ENCODE measurements around the gene ARHGAP26.
"Not testable (repeated sequence)": the region's sequence is repeated elsewhere in the genome, so short reads cannot be mapped to it uniquely, and the experiment has no call there.

The ARHGAP26 gene

DNA sequence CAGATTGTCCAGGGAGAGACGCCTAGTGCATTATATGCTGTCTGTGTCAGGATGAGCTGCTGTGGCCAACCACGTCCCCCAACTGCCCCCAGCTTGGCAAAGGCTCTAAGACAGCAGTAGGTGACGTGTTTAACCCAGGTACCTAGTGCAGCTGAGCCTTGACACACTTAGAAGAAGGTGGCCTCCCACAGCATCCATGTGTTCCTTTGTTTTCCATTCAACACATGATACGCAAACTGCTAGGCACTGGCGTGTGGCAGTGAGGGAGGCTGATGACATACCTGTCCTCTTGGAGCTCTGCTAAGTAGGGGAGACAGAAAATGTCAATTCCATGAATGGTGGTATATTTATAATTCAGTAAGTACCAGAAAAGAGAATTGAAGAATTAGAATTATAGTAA is 341.6 kb downstream of the ARHGAP26 start:
- no peak overlapping the region for H3K9ac ChIP-seq (ENCODE audit: low read length in 5 of 5)
- no peaks in the 10 kb centered on the region for H3K9me3 ChIP-seq (ENCODE audit: control insufficient read depth in 5 of 5, low read length in 5 of 5)
- peaks cover 0 to 41% (median 25%) of the 10 kb centered on the region in 5 donors for H3K4me1 ChIP-seq (ENCODE audit: control insufficient read depth in 5 of 5, insufficient read depth in 5 of 5, low read length in 5 of 5)
- H3K4me3 ChIP-seq (ENCODE audit: low read depth in 1 of 5, low read length in 5 of 5): no peak overlapping the region
- no peaks in the 10 kb centered on the region for H3K27me3 ChIP-seq (ENCODE audit: control insufficient read depth in 5 of 5, insufficient read depth in 4 of 5, low read length in 5 of 5)
- H3K36me3 ChIP-seq (ENCODE audit: control insufficient read depth in 5 of 5, insufficient read depth in 5 of 5, low read length in 5 of 5): no peaks in the 10 kb centered on the region
- H3K27ac ChIP-seq (ENCODE audit: low read depth, low read length): no peak overlapping the region

DNA sequence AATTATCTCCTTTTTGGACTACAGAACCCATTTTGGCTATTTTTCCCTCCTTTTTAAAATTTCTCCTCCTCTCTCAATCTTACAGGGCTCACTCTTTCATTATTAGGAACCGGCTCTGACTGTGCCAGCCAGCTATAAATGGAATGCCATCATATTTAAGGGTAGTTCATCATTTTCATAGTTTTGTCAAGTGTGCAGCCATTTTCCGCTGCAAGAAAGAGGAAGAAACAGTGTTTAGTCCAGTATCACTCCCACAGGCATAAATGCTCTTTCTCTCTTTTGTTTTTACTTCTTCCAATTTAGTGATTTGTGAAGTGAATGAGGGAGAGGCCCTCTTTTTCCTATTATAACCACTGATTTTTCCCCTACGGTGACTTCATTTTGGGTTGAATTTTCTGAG is 343.3 kb downstream of the ARHGAP26 start:
- Histone ChIP-seq H3K27me3 (ENCODE audit: control insufficient read depth in 5 of 5, insufficient read depth in 4 of 5, low read length in 5 of 5) (no peaks in the 10 kb centered on the region), H3K9me3 (ENCODE audit: control insufficient read depth in 5 of 5, low read length in 5 of 5) (no peaks in the 10 kb centered on the region), H3K4me3 (ENCODE audit: low read depth in 1 of 5, low read length in 5 of 5) (no peak overlapping the region), H3K27ac (ENCODE audit: low read depth, low read length) (no peak overlapping the region), H3K9ac (ENCODE audit: low read length in 5 of 5) (no peak overlapping the region), H3K4me1 (ENCODE audit: control insufficient read depth in 5 of 5, insufficient read depth in 5 of 5, low read length in 5 of 5) (peaks cover 0 to 40% (median 27%) of the 10 kb centered on the region in 5 donors), H3K36me3 (ENCODE audit: control insufficient read depth in 5 of 5, insufficient read depth in 5 of 5, low read length in 5 of 5) (no peaks in the 10 kb centered on the region)

DNA sequence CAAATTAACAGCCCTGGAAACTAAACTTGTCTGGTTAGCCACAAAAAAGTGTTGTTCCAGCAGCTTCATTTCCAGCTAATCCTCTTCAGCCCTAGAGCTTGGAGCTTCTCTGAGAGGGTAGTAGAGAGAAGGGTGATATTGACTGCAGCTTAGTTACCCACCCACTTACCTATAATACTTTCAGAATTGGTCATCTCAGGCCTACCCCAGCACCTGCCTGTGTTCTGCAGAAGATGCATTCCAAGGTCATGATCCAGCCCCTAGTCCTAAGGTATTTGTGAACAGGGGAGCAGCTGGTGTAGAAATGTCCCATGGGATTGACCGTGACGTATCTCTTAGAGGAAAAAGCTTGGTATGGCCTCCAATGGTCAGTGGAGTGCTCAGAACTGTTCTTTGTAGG is 344.3 kb downstream of the ARHGAP26 start:
- no peak overlapping the region for H3K4me3 ChIP-seq (ENCODE audit: low read depth in 1 of 5, low read length in 5 of 5)
- H3K9me3 ChIP-seq (ENCODE audit: control insufficient read depth in 5 of 5, low read length in 5 of 5): no peaks in the 10 kb centered on the region
- H3K27ac ChIP-seq (ENCODE audit: low read depth, low read length): no peak overlapping the region
- H3K36me3 ChIP-seq (ENCODE audit: control insufficient read depth in 5 of 5, insufficient read depth in 5 of 5, low read length in 5 of 5): no peaks in the 10 kb centered on the region
- no peak overlapping the region for H3K9ac ChIP-seq (ENCODE audit: low read length in 5 of 5)
- H3K4me1 ChIP-seq (ENCODE audit: control insufficient read depth in 5 of 5, insufficient read depth in 5 of 5, low read length in 5 of 5): peaks cover 0 to 34% (median 23%) of the 10 kb centered on the region in 5 donors
- no peaks in the 10 kb centered on the region for H3K27me3 ChIP-seq (ENCODE audit: control insufficient read depth in 5 of 5, insufficient read depth in 4 of 5, low read length in 5 of 5)

DNA sequence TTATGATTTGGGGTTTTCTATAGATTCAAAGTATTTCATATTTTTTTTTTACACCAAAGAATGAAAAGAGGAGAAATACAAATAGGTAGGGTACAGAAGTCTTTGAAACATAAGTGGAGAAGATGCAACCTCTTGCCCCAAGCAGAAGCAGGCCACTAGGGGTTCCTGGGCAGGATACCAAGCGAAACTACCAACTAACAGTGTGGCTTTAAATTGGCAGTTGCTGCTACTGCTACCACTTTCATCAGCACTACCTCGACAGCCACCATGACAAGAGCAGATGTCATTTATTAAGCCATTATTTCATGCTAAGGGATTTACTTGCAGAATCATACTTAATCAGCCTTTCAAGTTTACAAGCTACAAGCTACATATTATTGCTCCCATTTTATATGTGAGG is 345.2 kb downstream of the ARHGAP26 start:
- Histone ChIP-seq H3K27me3 (ENCODE audit: control insufficient read depth in 5 of 5, insufficient read depth in 4 of 5, low read length in 5 of 5) (no peaks in the 10 kb centered on the region), H3K4me3 (ENCODE audit: low read depth in 1 of 5, low read length in 5 of 5) (no peak overlapping the region), H3K36me3 (ENCODE audit: control insufficient read depth in 5 of 5, insufficient read depth in 5 of 5, low read length in 5 of 5) (no peaks in the 10 kb centered on the region), H3K27ac (ENCODE audit: low read depth, low read length) (no peak overlapping the region), H3K9me3 (ENCODE audit: control insufficient read depth in 5 of 5, low read length in 5 of 5) (no peaks in the 10 kb centered on the region), H3K4me1 (ENCODE audit: control insufficient read depth in 5 of 5, insufficient read depth in 5 of 5, low read length in 5 of 5) (peaks cover 0 to 26% (median 15%) of the 10 kb centered on the region in 5 donors), H3K9ac (ENCODE audit: low read length in 5 of 5) (no peak overlapping the region)

DNA sequence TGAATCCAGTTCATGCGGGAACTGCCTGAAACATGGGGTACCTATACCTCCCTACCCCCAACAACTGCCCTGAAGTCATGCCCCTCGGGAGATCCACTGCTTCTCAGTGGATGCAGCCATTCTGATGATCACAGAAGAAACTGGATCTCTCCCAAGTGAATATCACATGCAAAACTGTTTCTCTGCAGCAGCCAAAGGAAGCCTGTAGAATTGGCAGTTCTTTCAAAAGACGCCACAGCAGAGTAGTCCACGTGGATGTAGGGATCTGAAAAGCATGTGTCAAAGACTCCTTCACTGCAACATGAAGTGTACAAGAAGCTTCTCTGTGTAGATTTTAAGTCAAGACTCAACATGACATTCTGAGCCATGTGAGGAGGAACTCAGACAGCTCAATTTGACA is 346.6 kb downstream of the ARHGAP26 start:
- Histone ChIP-seq H3K27ac (ENCODE audit: low read depth, low read length) (no peak overlapping the region), H3K9me3 (ENCODE audit: control insufficient read depth in 5 of 5, low read length in 5 of 5) (no peaks in the 10 kb centered on the region), H3K9ac (ENCODE audit: low read length in 5 of 5) (no peak overlapping the region), H3K36me3 (ENCODE audit: control insufficient read depth in 5 of 5, insufficient read depth in 5 of 5, low read length in 5 of 5) (no peaks in the 10 kb centered on the region), H3K27me3 (ENCODE audit: control insufficient read depth in 5 of 5, insufficient read depth in 4 of 5, low read length in 5 of 5) (no peaks in the 10 kb centered on the region), H3K4me3 (ENCODE audit: low read depth in 1 of 5, low read length in 5 of 5) (no peak overlapping the region), H3K4me1 (ENCODE audit: control insufficient read depth in 5 of 5, insufficient read depth in 5 of 5, low read length in 5 of 5) (peaks cover 0 to 13% (median 1%) of the 10 kb centered on the region in 5 donors)

DNA sequence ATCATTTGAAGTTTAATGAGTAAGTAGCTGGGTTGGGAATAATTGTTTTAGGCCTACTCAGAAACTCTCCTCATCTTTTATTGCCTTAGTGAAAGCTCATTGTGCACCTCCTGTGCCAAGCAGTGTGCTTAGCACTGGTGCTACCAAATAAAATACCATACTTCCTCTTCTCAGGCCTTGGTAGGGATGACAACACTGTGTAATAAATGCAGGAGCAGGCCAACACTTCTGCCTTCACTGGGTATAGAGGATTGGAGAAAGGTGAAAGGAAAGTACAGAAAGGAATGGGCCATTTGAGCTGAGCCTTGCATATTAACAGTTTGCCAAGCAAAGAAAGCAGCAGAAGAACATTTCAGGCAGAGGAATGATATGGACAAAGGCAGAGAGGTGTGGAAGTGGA is 347.6 kb downstream of the ARHGAP26 start:
- H3K4me1 ChIP-seq (ENCODE audit: control insufficient read depth in 5 of 5, insufficient read depth in 5 of 5, low read length in 5 of 5): peaks cover 0 to 13% (median 0%) of the 10 kb centered on the region in 5 donors
- H3K4me3 ChIP-seq (ENCODE audit: low read depth in 1 of 5, low read length in 5 of 5): no peak overlapping the region
- H3K27ac ChIP-seq (ENCODE audit: low read depth, low read length): no peak overlapping the region

DNA sequence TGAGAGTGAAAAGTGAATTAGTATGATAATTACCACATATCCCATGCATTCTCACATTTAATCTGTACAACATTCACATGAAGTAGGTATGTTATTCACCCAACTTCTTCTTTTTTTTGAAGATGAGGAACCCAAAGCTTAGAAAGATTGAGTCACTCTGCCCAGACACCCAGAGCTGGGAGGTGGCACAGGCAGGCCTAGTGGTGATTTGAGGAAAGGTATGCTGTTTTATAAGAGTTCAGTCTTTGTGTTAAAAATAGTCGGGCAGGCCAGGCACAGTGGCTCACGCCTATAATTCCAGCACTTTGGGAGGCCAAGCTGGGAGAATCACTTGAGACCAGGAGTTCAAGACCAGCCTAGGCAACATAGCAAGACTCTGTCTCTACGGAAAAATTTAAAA is 348.0 kb downstream of the ARHGAP26 start:
- Histone ChIP-seq H3K9me3 (ENCODE audit: control insufficient read depth in 5 of 5, low read length in 5 of 5) (no peaks in the 10 kb centered on the region), H3K4me1 (ENCODE audit: control insufficient read depth in 5 of 5, insufficient read depth in 5 of 5, low read length in 5 of 5) (peaks cover 0 to 12% (median 0%) of the 10 kb centered on the region in 5 donors), H3K4me3 (ENCODE audit: low read depth in 1 of 5, low read length in 5 of 5) (no peak overlapping the region), H3K36me3 (ENCODE audit: control insufficient read depth in 5 of 5, insufficient read depth in 5 of 5, low read length in 5 of 5) (no peaks in the 10 kb centered on the region), H3K27me3 (ENCODE audit: control insufficient read depth in 5 of 5, insufficient read depth in 4 of 5, low read length in 5 of 5) (no peaks in the 10 kb centered on the region), H3K9ac (ENCODE audit: low read length in 5 of 5) (no peak overlapping the region), H3K27ac (ENCODE audit: low read depth, low read length) (no peak overlapping the region)

More for the DNA sequence above, 347.6 kb downstream of the ARHGAP26 start:
- H3K27me3 ChIP-seq (ENCODE audit: control insufficient read depth in 5 of 5, insufficient read depth in 4 of 5, low read length in 5 of 5): no peaks in the 10 kb centered on the region
- no peaks in the 10 kb centered on the region for H3K36me3 ChIP-seq (ENCODE audit: control insufficient read depth in 5 of 5, insufficient read depth in 5 of 5, low read length in 5 of 5)
- H3K9ac ChIP-seq (ENCODE audit: low read length in 5 of 5): no peak overlapping the region
- no peaks in the 10 kb centered on the region for H3K9me3 ChIP-seq (ENCODE audit: control insufficient read depth in 5 of 5, low read length in 5 of 5)

DNA sequence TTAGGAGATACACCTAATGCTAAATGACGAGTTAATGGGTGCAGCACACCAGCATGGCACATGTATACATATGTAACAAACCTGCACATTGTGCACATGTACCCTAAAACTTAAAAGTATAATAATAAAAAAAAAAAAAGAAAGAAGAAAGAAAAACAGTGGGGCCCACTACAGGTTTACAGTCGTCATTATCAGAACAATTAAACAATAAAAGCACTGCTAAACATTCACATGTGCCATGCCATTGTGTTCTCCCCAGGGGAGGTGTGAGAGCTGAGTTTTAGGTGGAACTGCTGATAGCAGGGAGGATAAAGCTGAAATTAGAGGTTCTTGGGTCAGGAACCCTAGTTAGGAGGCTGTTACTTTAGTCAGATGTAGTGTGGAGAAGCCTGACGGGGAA is 348.6 kb downstream of the ARHGAP26 start:
- not testable (repeated sequence) for H3K9me3 ChIP-seq (ENCODE audit: control insufficient read depth in 5 of 5, low read length in 5 of 5); H3K9ac ChIP-seq (ENCODE audit: low read length in 5 of 5); H3K27ac ChIP-seq (ENCODE audit: low read depth, low read length); H3K36me3 ChIP-seq (ENCODE audit: control insufficient read depth in 5 of 5, insufficient read depth in 5 of 5, low read length in 5 of 5); H3K27me3 ChIP-seq (ENCODE audit: control insufficient read depth in 5 of 5, insufficient read depth in 4 of 5, low read length in 5 of 5); H3K4me3 ChIP-seq (ENCODE audit: low read depth in 1 of 5, low read length in 5 of 5)
- peaks cover 0 to 10% (median 0%) of the 10 kb centered on the region in 5 donors for H3K4me1 ChIP-seq (ENCODE audit: control insufficient read depth in 5 of 5, insufficient read depth in 5 of 5, low read length in 5 of 5)

DNA sequence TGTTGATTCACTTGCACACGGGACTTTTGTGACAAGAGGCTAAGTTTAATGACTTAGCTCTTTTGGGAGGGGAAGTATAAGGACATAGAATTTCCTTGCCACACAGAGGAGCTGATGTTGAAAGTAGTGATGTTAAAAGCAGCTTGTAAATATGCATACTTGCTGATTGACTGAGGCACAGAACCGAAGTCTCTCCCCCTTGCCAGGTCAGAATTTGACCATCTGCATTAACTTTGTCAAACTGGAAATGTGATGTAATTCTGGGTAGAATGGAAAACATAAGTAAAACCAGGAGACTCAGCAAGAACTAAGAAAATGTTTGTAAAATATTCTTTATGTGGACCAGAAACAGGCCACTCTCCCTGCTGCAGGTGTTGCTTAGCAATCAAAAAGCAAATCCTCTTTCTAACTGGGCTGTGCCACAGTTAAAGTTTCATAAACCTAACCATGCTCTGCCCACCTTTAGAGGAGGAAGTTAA is 349.2 kb downstream of the ARHGAP26 start:
- Histone ChIP-seq H3K27me3 (ENCODE audit: control insufficient read depth in 5 of 5, insufficient read depth in 4 of 5, low read length in 5 of 5) (no peaks in the 10 kb centered on the region), H3K9ac (ENCODE audit: low read length in 5 of 5) (no peak overlapping the region), H3K4me1 (ENCODE audit: control insufficient read depth in 5 of 5, insufficient read depth in 5 of 5, low read length in 5 of 5) (peaks cover 0 to 10% (median 0%) of the 10 kb centered on the region in 5 donors), H3K4me3 (ENCODE audit: low read depth in 1 of 5, low read length in 5 of 5) (no peak overlapping the region), H3K27ac (ENCODE audit: low read depth, low read length) (no peak overlapping the region), H3K36me3 (ENCODE audit: control insufficient read depth in 5 of 5, insufficient read depth in 5 of 5, low read length in 5 of 5) (no peaks in the 10 kb centered on the region), H3K9me3 (ENCODE audit: control insufficient read depth in 5 of 5, low read length in 5 of 5) (no peaks in the 10 kb centered on the region)

DNA sequence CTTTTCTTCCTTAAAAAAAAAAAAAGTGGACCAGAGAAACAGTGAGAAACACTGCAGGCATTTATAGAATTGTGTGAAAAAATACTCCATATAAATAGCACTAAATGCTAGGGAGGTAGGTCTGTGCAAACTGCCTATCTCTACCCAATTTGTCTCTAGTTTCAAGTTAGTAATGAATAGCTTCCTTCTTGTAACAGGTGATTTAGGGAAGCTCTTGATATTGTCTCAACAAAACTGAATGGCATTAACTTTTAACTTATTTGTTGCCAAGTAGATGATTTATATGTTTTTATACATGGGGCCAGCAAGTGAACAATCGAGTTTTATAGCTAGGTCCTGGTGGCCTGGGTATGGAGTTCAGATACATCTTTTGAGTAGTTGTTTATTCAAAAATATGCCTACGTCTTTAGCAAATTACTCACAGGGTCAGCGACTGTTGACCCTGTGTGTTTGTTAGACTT is 349.7 kb downstream of the ARHGAP26 start:
- H3K9me3 ChIP-seq (ENCODE audit: control insufficient read depth in 5 of 5, low read length in 5 of 5): no peaks in the 10 kb centered on the region
- no peak overlapping the region for H3K4me3 ChIP-seq (ENCODE audit: low read depth in 1 of 5, low read length in 5 of 5)
- no peaks in the 10 kb centered on the region for H3K27me3 ChIP-seq (ENCODE audit: control insufficient read depth in 5 of 5, insufficient read depth in 4 of 5, low read length in 5 of 5)
- no peak overlapping the region for H3K27ac ChIP-seq (ENCODE audit: low read depth, low read length)
- H3K4me1 ChIP-seq (ENCODE audit: control insufficient read depth in 5 of 5, insufficient read depth in 5 of 5, low read length in 5 of 5): peaks cover 0 to 10% (median 0%) of the 10 kb centered on the region in 5 donors
- H3K9ac ChIP-seq (ENCODE audit: low read length in 5 of 5): no peak overlapping the region
- H3K36me3 ChIP-seq (ENCODE audit: control insufficient read depth in 5 of 5, insufficient read depth in 5 of 5, low read length in 5 of 5): no peaks in the 10 kb centered on the region
